Measurements from ENCODE around the gene ICAM3.

DNA sequence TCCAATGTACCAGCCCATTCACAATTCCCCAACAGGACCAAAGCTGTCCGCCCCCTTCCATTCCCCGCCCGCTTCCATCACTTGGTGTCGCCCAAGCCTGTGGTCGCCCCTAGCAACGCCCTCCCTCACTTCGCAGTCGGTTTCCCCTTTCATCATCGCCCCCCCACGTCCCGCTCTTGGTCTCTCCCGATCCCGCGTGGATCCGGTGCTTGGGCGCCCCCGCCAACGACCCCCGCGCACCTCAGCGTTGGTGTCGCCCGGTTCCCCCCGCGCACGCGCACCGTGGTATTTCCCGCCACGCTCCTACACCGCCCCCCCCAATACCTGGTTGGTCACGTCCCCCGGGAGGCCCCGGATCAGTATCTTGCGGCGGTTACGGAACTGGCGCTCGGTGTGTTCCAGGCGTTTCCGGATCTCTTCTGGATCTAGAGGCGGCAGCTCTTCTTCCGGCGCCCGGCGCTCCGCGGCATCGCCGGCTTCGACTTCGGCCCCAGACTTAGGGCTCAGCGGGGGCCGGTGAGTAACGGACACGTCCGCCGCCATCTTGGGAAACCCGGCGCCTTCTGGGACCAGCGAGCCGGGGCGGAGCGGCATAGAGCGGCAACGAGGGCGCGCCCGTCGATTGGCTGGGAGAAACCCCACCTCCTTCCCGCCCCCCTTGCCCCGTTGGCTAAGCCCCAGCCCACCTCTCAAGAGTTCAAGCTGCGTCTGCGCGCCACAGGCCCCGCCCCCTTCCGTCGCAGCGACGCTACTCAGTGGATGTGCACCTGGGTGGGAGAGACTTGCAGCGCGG lies 6.3 kb downstream of the ICAM3 start, which contains the start of gene RAVER1:
- TF ChIP-seq, protein P1, sequence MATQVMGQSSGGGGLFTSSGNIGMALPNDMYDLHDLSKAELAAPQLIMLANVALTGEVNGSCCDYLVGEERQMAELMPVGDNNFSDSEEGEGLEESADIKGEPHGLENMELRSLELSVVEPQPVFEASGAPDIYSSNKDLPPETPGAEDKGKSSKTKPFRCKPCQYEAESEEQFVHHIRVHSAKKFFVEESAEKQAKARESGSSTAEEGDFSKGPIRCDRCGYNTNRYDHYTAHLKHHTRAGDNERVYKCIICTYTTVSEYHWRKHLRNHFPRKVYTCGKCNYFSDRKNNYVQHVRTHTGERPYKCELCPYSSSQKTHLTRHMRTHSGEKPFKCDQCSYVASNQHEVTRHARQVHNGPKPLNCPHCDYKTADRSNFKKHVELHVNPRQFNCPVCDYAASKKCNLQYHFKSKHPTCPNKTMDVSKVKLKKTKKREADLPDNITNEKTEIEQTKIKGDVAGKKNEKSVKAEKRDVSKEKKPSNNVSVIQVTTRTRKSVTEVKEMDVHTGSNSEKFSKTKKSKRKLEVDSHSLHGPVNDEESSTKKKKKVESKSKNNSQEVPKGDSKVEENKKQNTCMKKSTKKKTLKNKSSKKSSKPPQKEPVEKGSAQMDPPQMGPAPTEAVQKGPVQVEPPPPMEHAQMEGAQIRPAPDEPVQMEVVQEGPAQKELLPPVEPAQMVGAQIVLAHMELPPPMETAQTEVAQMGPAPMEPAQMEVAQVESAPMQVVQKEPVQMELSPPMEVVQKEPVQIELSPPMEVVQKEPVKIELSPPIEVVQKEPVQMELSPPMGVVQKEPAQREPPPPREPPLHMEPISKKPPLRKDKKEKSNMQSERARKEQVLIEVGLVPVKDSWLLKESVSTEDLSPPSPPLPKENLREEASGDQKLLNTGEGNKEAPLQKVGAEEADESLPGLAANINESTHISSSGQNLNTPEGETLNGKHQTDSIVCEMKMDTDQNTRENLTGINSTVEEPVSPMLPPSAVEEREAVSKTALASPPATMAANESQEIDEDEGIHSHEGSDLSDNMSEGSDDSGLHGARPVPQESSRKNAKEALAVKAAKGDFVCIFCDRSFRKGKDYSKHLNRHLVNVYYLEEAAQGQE (IDR thresholded peaks at IDR 0.05; ENCODE audit: low read depth) = no peak
- peak; percentile 97 for TF ChIP-seq TAF1 (IDR thresholded peaks at IDR 0.05; ENCODE audit: low read depth)
- TF ChIP-seq YY1 (IDR thresholded peaks at IDR 0.05; ENCODE audit: low read depth) = peak; percentile 97
- no peak; the same call in 1 of the 2 replicates for TF ChIP-seq CEBPB (IDR thresholded peaks at IDR 0.05)
- TF ChIP-seq CREB1 (IDR thresholded peaks at IDR 0.05; ENCODE audit: low read depth) = peak; percentile 32; the same call in 1 of the 2 replicates
- TF ChIP-seq FOXM1 (IDR thresholded peaks at IDR 0.05; ENCODE audit: borderline replicate concordance, low read depth) = no peak; the same call in 1 of the 2 replicates
- no peak for TF ChIP-seq TEAD4 (IDR thresholded peaks at IDR 0.05)
- TF ChIP-seq, protein P2, sequence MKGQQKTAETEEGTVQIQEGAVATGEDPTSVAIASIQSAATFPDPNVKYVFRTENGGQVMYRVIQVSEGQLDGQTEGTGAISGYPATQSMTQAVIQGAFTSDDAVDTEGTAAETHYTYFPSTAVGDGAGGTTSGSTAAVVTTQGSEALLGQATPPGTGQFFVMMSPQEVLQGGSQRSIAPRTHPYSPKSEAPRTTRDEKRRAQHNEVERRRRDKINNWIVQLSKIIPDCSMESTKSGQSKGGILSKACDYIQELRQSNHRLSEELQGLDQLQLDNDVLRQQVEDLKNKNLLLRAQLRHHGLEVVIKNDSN (IDR thresholded peaks at IDR 0.05) = no peak
- TF ChIP-seq, protein P3, sequence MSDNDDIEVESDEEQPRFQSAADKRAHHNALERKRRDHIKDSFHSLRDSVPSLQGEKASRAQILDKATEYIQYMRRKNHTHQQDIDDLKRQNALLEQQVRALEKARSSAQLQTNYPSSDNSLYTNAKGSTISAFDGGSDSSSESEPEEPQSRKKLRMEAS (IDR thresholded peaks at IDR 0.05) = peak; percentile 89
- peak; percentile 63; the same call in 1 of the 2 replicates for TF ChIP-seq ZBTB7A (IDR thresholded peaks at IDR 0.05; ENCODE audit: low read depth)
- TF ChIP-seq EP300 (IDR thresholded peaks at IDR 0.05; ENCODE audit: borderline replicate concordance) = peak; percentile 44; the same call in 1 of the 2 replicates
- TF ChIP-seq RAD21 (IDR thresholded peaks at IDR 0.05; ENCODE audit: low read depth) = no peak
- TF ChIP-seq NFIC (IDR thresholded peaks at IDR 0.05) = no peak
- TF ChIP-seq TCF12 (IDR thresholded peaks at IDR 0.05; ENCODE audit: low read depth) = peak; percentile 67

Measured in Ishikawa (cell line).